Astrocyte (in vitro differentiated cells and primary cell): ENCODE measurements around the gene RRP1. TPM values are rescaled to one million over a fixed set of nuclear protein-coding genes. Genes with fewer than 3 reads are reported as not detected.
A peak's percentile ranks its signal among the peaks of the same experiment; 100 is the strongest.

Experiments
- DNase-seq: peaks from one replicate; pipeline ENCODE4 v3.0.0-alpha.2; 2010; ENCODE audit warnings: low read depth
- FAIRE-seq: peaks from 2 replicates; lab custom pipeline; 2011; peaks lifted over from hg19 to GRCh38; lab: Jason Lieb, UNC
- H2AFZ ChIP-seq: 2 replicates; pipeline ENCODE4 v1.6.0; 2012; ENCODE audit warnings: low read depth, low read length, inconsistent platforms
- H3K27ac ChIP-seq: 2 replicates; pipeline ENCODE4 v1.5.1; 2011; ENCODE audit warnings: low read depth, low read length, inconsistent platforms
- H3K27me3 ChIP-seq: 2 replicates; pipeline ENCODE4 v1.6.0; 2011; ENCODE audit warnings: low read length, inconsistent platforms; ENCODE audit not compliant: insufficient read depth
- H3K36me3 ChIP-seq: 2 replicates; pipeline ENCODE4 v1.5.1; 2011; ENCODE audit warnings: low read length, inconsistent platforms; ENCODE audit not compliant: insufficient read depth
- H3K4me1 ChIP-seq: 2 replicates; pipeline ENCODE4 v1.5.1; 2011; ENCODE audit warnings: low read length, inconsistent platforms; ENCODE audit not compliant: insufficient read depth
- H3K4me2 ChIP-seq: 2 replicates; pipeline ENCODE4 v1.6.0; 2012; ENCODE audit warnings: low read length, inconsistent platforms
- H3K4me3 ChIP-seq: 2 replicates; pipeline ENCODE4 v1.5.1; 2011; ENCODE audit warnings: low read depth, mild to moderate bottlenecking, low read length, inconsistent platforms; ENCODE audit not compliant: insufficient read depth
- H3K79me2 ChIP-seq: 2 replicates; pipeline ENCODE4 v1.6.0; 2012; ENCODE audit warnings: mild to moderate bottlenecking, low read length, inconsistent platforms; ENCODE audit not compliant: insufficient read depth
- H3K9ac ChIP-seq: 2 replicates; pipeline ENCODE4 v1.6.0; 2012; ENCODE audit warnings: mild to moderate bottlenecking, low read length, inconsistent platforms
- H3K9me3 ChIP-seq: 2 replicates; pipeline ENCODE4 v1.5.1; 2012; ENCODE audit warnings: low read depth, mild to moderate bottlenecking, low read length, inconsistent platforms; ENCODE audit not compliant: insufficient read depth
- H4K20me1 ChIP-seq: 2 replicates; pipeline ENCODE4 v1.6.0; 2012; ENCODE audit warnings: low read length, inconsistent platforms; ENCODE audit not compliant: insufficient read depth
- H3K27ac Mint-ChIP-seq: one replicate; pipeline ENCODE4 v1.8.0; 2021; ENCODE audit warnings: mild to moderate bottlenecking, mixed read lengths; ENCODE audit not compliant: unreplicated experiment
- H3K27me3 Mint-ChIP-seq: one replicate; pipeline ENCODE4 v1.8.0; 2021; ENCODE audit warnings: low read depth, mixed read lengths; ENCODE audit not compliant: unreplicated experiment
- H3K36me3 Mint-ChIP-seq: one replicate; pipeline ENCODE4 v1.8.0; 2021; ENCODE audit warnings: low read depth, mixed read lengths; ENCODE audit not compliant: unreplicated experiment
- H3K4me1 Mint-ChIP-seq: one replicate; pipeline ENCODE4 v1.8.0; 2021; ENCODE audit warnings: low read depth, mixed read lengths; ENCODE audit not compliant: unreplicated experiment
- H3K4me3 Mint-ChIP-seq: one replicate; pipeline ENCODE4 v1.8.0; 2021; ENCODE audit warnings: mild to moderate bottlenecking, moderate library complexity, mixed read lengths; ENCODE audit not compliant: unreplicated experiment
- H3K9me3 Mint-ChIP-seq: one replicate; pipeline ENCODE4 v1.8.0; 2021; ENCODE audit warnings: mild to moderate bottlenecking, mixed read lengths; ENCODE audit not compliant: unreplicated experiment
- CTCF ChIP-seq: IDR thresholded peaks from 2 replicates; pipeline ENCODE4 v1.5.1; 2011; ENCODE audit warnings: low read depth, mild to moderate bottlenecking, inconsistent platforms, low read length, moderate library complexity; ENCODE audit not compliant: insufficient read depth
- EZH2 ChIP-seq: IDR thresholded peaks from 2 replicates; pipeline ENCODE4 v1.6.1; 2012; ENCODE audit warnings: mild to moderate bottlenecking, low read length, inconsistent platforms; ENCODE audit not compliant: insufficient read depth
- total RNA-seq: library from RNA; stranded (reverse); gene quantifications from 2 replicates; pipeline ENCODE4 v1.2.1, GENCODE V29; 2021

Gene RRP1
- total RNA-seq, 1 donor from 2014 or later, result 24.9 TPM

DNA sequence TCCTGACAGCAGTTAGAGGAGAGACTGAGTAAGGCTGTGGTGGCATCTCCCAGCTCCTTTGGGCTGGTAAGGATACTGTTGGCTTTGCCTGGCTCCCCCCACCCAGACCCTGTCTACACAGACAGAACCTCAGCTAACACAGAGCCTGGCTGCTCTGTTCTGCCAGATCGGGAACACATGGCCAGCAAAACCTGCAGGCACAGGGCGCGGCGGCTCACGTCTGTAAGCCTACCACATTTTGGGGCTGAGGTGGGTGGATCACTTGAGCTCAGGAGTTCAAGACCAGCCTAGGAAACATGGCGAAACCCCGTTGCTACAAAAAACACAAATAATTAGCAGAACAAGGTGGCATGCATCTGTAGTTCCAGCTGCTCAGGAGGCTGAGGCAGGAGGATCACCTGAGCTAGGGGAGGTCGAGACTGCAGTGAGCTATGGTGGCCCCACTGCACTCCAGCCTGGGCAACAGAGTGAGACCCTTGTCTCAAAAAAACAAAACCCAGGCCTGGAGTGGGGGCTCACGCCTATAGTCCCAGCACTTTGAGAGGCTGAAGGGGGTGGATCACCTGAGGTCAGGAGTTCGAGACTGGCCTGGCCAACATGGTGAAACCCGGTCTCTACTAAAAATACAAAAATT is 19.9 kb upstream of the RRP1 start:
- no peak for DNase-seq
- H3K4me1 ChIP-seq, result peaks cover 19% of the 10 kb centered on the region
- H3K9me3 ChIP-seq, result no peaks in the 10 kb centered on the region
- FAIRE-seq, result no peak
- H3K27me3 ChIP-seq, result no peaks in the 10 kb centered on the region
- H3K4me3 ChIP-seq, result no peak overlapping the region
- no peaks in the 10 kb centered on the region for H3K9me3 Mint-ChIP-seq
- no peak for TF ChIP-seq EZH2
- TF ChIP-seq CTCF, result no peak
- H3K4me2 ChIP-seq, result no peak overlapping the region
- no peak overlapping the region for H2AFZ ChIP-seq
- no peak overlapping the region for H3K4me3 Mint-ChIP-seq
- peaks cover 6% of the 10 kb centered on the region for H4K20me1 ChIP-seq
- peak overlapping the region; percentile 80 for H3K27ac Mint-ChIP-seq
- H3K36me3 ChIP-seq, result no peaks in the 10 kb centered on the region
- peaks cover 21% of the 10 kb centered on the region for H3K4me1 Mint-ChIP-seq
- H3K27me3 Mint-ChIP-seq, result no peaks in the 10 kb centered on the region
- no peaks in the 10 kb centered on the region for H3K79me2 ChIP-seq
- H3K27ac ChIP-seq, result no peak overlapping the region
- peaks cover 5% of the 10 kb centered on the region for H3K36me3 Mint-ChIP-seq
- no peak overlapping the region for H3K9ac ChIP-seq

DNA sequence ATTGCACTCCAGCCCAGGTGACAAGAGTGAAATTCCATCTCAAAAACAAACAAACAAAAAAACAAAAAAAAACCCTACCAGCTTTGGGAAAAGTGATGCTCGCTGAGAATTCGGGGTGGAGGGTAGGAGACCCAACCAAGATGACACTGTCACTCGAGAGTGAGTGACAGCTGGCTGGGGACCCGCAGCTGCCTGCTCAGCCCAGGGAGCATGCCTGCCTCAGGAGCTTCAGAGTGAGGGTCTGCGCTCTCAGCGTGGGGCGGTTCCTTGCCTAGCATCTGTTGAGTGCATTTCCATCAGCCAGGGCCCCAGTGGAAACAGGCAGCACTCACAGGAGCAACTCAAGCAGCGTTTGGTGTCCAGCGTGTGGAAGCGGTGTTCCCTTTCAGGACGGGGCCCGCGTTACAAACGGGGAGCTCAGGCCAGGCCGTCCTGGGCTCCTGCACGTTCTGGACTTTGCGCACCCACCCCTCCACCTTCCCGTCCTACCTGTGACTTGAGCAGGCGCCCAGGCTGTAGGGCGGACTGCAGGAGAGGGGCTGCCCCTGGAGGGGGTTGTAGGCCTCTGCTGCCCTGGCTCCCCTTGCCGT is 19.2 kb upstream of the RRP1 start:
- FAIRE-seq, result no peak
- H3K9me3 Mint-ChIP-seq, result no peaks in the 10 kb centered on the region
- TF ChIP-seq EZH2 (no peak), CTCF (no peak)

GRCh38 chr21:43771199-43771675 is 18.1 kb upstream of the RRP1 start:
- no peak overlapping the region for H3K9ac ChIP-seq
- FAIRE-seq (no peak), DNase-seq (no peak)
- H3K27ac ChIP-seq, result no peak overlapping the region
- peaks cover 16% of the 10 kb centered on the region for H3K79me2 ChIP-seq
- H3K4me1 ChIP-seq, result peaks cover 18% of the 10 kb centered on the region
- no peaks in the 10 kb centered on the region for H3K9me3 ChIP-seq
- H3K4me3 Mint-ChIP-seq, result no peak overlapping the region
- H3K27me3 ChIP-seq, result no peaks in the 10 kb centered on the region
- H3K27ac Mint-ChIP-seq, result no peak overlapping the region
- H4K20me1 ChIP-seq, result peaks cover 19% of the 10 kb centered on the region
- H3K4me3 ChIP-seq, result no peak overlapping the region
- peaks cover 8% of the 10 kb centered on the region for H3K36me3 Mint-ChIP-seq
- H3K36me3 ChIP-seq, result no peaks in the 10 kb centered on the region
- H3K4me2 ChIP-seq, result no peak overlapping the region
- TF ChIP-seq EZH2 (no peak), CTCF (no peak)
- H3K9me3 Mint-ChIP-seq, result peaks cover 2% of the 10 kb centered on the region
- no peak overlapping the region for H2AFZ ChIP-seq
- H3K27me3 Mint-ChIP-seq, result no peaks in the 10 kb centered on the region
- H3K4me1 Mint-ChIP-seq, result peaks cover 24% of the 10 kb centered on the region

More for the DNA sequence above, 19.2 kb upstream of the RRP1 start:
- H3K4me2 ChIP-seq, result no peak overlapping the region
- Mint-ChIP-seq H3K27me3 (no peaks in the 10 kb centered on the region), H3K27ac (no peak overlapping the region), H3K36me3 (peaks cover 8% of the 10 kb centered on the region), H3K4me3 (no peak overlapping the region), H3K4me1 (peaks cover 24% of the 10 kb centered on the region)
- H3K4me3 ChIP-seq, result no peak overlapping the region
- no peak overlapping the region for H2AFZ ChIP-seq
- no peak overlapping the region for H3K27ac ChIP-seq
- DNase-seq, result no peak
- no peaks in the 10 kb centered on the region for H3K9me3 ChIP-seq
- peaks cover 15% of the 10 kb centered on the region for H3K4me1 ChIP-seq
- no peaks in the 10 kb centered on the region for H3K36me3 ChIP-seq
- H3K27me3 ChIP-seq, result no peaks in the 10 kb centered on the region
- peaks cover 13% of the 10 kb centered on the region for H4K20me1 ChIP-seq
- H3K9ac ChIP-seq, result no peak overlapping the region
- H3K79me2 ChIP-seq, result peaks cover 7% of the 10 kb centered on the region
